HEK293T (cell line): ENCODE results near the gene INPP4A.

Experiments
- CTCF ChIA-PET: fragments of 350-600 bp; formaldehyde crosslinking; extraction: SDS; loops from one replicate; lab custom pipeline; 2021; ENCODE audit warnings: antibody characterized with exemption, inconsistent platforms; lab: Yijun Ruan, JAX
- POLR2A ChIA-PET: fragments of 350-600 bp; formaldehyde crosslinking; extraction: SDS; loops from one replicate; lab custom pipeline; 2020; ENCODE audit warnings: antibody characterized with exemption, inconsistent platforms; lab: Yijun Ruan, JAX
- DNase-seq: peaks from one replicate; pipeline ENCODE4 v3.0.0; 2012; ENCODE audit warnings: mixed read lengths; ENCODE audit errors: extremely low spot score
- ARNT ChIP-seq: fragments of 450-650 bp; IDR thresholded peaks from 2 replicates; pipeline ENCODE4 v1.6.1; 2017; ENCODE audit warnings: mild to moderate bottlenecking
- BHLHE40 ChIP-seq: fragments of 450-650 bp; IDR thresholded peaks from 2 replicates; pipeline ENCODE4 v1.6.1; 2016; ENCODE audit warnings: mild to moderate bottlenecking, moderate library complexity, borderline replicate concordance
- CTBP1 ChIP-seq: fragments of 450-650 bp; IDR thresholded peaks from 2 replicates; pipeline ENCODE4 v1.6.1; 2016; ENCODE audit warnings: borderline replicate concordance
- ELF4 ChIP-seq: fragments of 450-650 bp; IDR thresholded peaks from 2 replicates; pipeline ENCODE4 v1.6.1; 2017; ENCODE audit warnings: antibody characterized with exemption
- FOXA1 ChIP-seq: fragments of 450-650 bp; IDR thresholded peaks from 2 replicates; pipeline ENCODE4 v1.6.1; 2016; ENCODE audit warnings: mild to moderate bottlenecking
- FOXK2 ChIP-seq: fragments of 450-650 bp; IDR thresholded peaks from 2 replicates; pipeline ENCODE4 v1.6.1; 2016; ENCODE audit warnings: mild to moderate bottlenecking
- FOXM1 ChIP-seq: fragments of 450-650 bp; IDR thresholded peaks from 2 replicates; pipeline ENCODE4 v1.6.1; 2017; ENCODE audit warnings: mild to moderate bottlenecking, borderline replicate concordance
- HDGF ChIP-seq: fragments of 450-650 bp; IDR thresholded peaks from 2 replicates; pipeline ENCODE4 v1.6.1; 2017; ENCODE audit warnings: antibody characterized with exemption, borderline replicate concordance
- L3MBTL2 ChIP-seq: fragments of 450-650 bp; conservative IDR thresholded peaks from 2 replicates; pipeline ENCODE4 v1.6.1; 2016; ENCODE audit warnings: mild to moderate bottlenecking
- LEF1 ChIP-seq: fragments of 450-650 bp; IDR thresholded peaks from 2 replicates; pipeline ENCODE4 v1.6.1; 2017; ENCODE audit warnings: mild to moderate bottlenecking, borderline replicate concordance
- NFRKB ChIP-seq: fragments of 450-650 bp; IDR thresholded peaks from 2 replicates; pipeline ENCODE4 v1.6.1; 2016; ENCODE audit warnings: mild to moderate bottlenecking, moderate library complexity
- PKNOX1 ChIP-seq: fragments of 450-650 bp; IDR thresholded peaks from 2 replicates; pipeline ENCODE4 v1.6.1; 2016
- SP1 ChIP-seq: fragments of 450-650 bp; IDR thresholded peaks from 2 replicates; pipeline ENCODE4 v1.6.1; 2017
- SUZ12 ChIP-seq: fragments of 450-650 bp; IDR thresholded peaks from 2 replicates; pipeline ENCODE4 v1.6.1; 2016; ENCODE audit warnings: mild to moderate bottlenecking
- TARDBP ChIP-seq: fragments of 450-650 bp; IDR thresholded peaks from 2 replicates; pipeline ENCODE4 v1.6.1; 2016
- ZNF384 ChIP-seq: fragments of 450-650 bp; IDR thresholded peaks from 2 replicates; pipeline ENCODE4 v1.6.1; 2016

INPP4A gene

GRCh38 chr2:98460573-98461497 lies 16.2 kb downstream of the INPP4A start:
- ChIA-PET CTCF (no interaction called here), POLR2A (no interaction called here)
- DNase-seq, result no peak
- TF ChIP-seq ELF4 (no peak), ARNT (no peak), FOXM1 (no peak), SUZ12 (no peak), HDGF (no peak), SP1 (no peak), LEF1 (no peak), NFRKB (no peak), ZNF384 (no peak), FOXK2 (no peak), BHLHE40 (no peak), CTBP1 (no peak), FOXA1 (no peak), PKNOX1 (no peak), L3MBTL2 (no peak), TARDBP (no peak)

GRCh38 chr2:98461498-98462049 lies 16.9 kb downstream of the INPP4A start:
- ChIA-PET CTCF (no interaction called here), POLR2A (no interaction called here)
- no peak for TF ChIP-seq HDGF
- no peak for TF ChIP-seq TARDBP
- TF ChIP-seq SP1, result no peak
- TF ChIP-seq NFRKB, result no peak
- TF ChIP-seq LEF1, result no peak
- TF ChIP-seq PKNOX1, result no peak
- no peak for TF ChIP-seq FOXK2
- TF ChIP-seq FOXM1, result no peak
- TF ChIP-seq ZNF384, result no peak
- TF ChIP-seq FOXA1, result no peak
- TF ChIP-seq ELF4, result no peak
- TF ChIP-seq ARNT, result no peak
- TF ChIP-seq BHLHE40, result no peak
- no peak for TF ChIP-seq SUZ12
- no peak for TF ChIP-seq CTBP1
- TF ChIP-seq L3MBTL2, result no peak
- no peak for DNase-seq

GRCh38 chr2:98463081-98463481 lies 18.4 kb downstream of the INPP4A start:
- ChIA-PET CTCF (no interaction called here), POLR2A (no interaction called here)
- TF ChIP-seq ARNT, result no peak
- TF ChIP-seq FOXA1, result no peak
- TF ChIP-seq FOXK2, result no peak
- no peak for TF ChIP-seq SUZ12
- no peak for TF ChIP-seq LEF1
- TF ChIP-seq ZNF384, result no peak
- TF ChIP-seq HDGF, result no peak
- no peak for DNase-seq

- CTCF ChIA-PET, result interaction anchor here (1.1 kb wide), 1 partner anchor 17 kb away, joined by 3 read pairs; no protein-coding TSS in a partner anchor
- TF ChIP-seq LEF1 (no peak), PKNOX1 (no peak), NFRKB (no peak), FOXM1 (no peak), FOXA1 (no peak), FOXK2 (no peak), ARNT (no peak), SP1 (no peak), BHLHE40 (no peak), ELF4 (no peak), HDGF (no peak), L3MBTL2 (no peak), SUZ12 (no peak), CTBP1 (no peak)
- POLR2A ChIA-PET, result no interaction called here
- no peak for DNase-seq
Observed at GRCh38 chr2:98463551-98463971, 18.9 kb downstream of the INPP4A start.

GRCh38 chr2:98463988-98464771 lies 19.5 kb downstream of the INPP4A start:
- CTCF ChIA-PET, result interaction anchor here (0.6 to 1.1 kb wide), 4 partner anchors 17 to 558 kb away, joined by 3 read pairs; no protein-coding TSS in a partner anchor
- POLR2A ChIA-PET, result no interaction called here
- TF ChIP-seq ZNF384 (no peak), LEF1 (no peak), ELF4 (no peak), FOXA1 (no peak), NFRKB (no peak), ARNT (no peak), SUZ12 (no peak), TARDBP (no peak), L3MBTL2 (no peak), HDGF (no peak), BHLHE40 (no peak), PKNOX1 (no peak)
- DNase-seq, result no peak
